ENCODE results near the gene VILL.
"Not testable (repeated sequence)": the region's sequence is repeated elsewhere in the genome, so short reads cannot be mapped to it uniquely, and the experiment has no call there.

Gene VILL

GRCh38 chr3:37982331-37982730 is 8.3 kb upstream of the VILL start:
- FAIRE-seq = no peak
- DNase-seq (ENCODE audit: extremely low spot score, insufficient read length, low read depth) = no peak

DNA sequence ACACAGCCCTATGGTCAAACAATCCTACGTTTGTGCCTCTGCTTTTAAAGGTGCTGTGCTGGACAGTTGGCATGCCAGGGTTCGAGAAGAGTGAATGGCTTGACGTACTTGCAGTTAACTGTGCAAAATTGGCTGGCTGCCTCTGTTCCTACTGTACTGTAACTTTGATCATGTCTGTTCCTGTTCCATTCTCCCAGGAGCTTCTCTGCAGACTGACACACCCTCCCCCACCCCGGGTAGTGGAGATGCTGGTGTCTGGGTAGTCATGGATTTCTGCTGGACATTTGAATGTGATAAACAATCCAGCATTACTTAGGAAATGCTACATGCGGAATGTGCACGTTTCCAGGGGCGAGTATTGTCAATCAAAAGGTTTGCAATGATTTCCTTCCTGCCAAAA is 6.5 kb upstream of the VILL start:
- no peak for FAIRE-seq
- no peak for DNase-seq (ENCODE audit: extremely low spot score, insufficient read length, low read depth)

DNA sequence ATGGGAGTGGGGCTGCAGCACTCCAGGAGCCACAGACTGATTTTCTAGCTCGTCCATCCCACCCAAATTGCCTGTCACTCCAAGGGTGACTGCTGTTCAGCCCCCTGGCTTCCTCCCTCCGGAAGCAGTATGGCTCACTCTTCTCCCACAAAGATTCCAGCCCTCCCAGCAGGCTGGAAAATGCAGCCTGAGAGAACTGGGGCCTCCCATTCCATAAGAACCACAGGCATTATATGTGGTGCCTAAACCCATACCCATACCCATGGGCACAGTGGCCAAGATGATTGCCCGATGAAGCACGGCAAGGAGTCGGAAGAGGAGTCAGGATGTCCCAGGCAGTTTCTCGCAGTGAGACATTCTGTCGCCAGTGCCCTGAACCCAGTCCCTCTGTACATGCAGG is 6.0 kb upstream of the VILL start:
- DNase-seq (ENCODE audit: extremely low spot score, insufficient read length, low read depth) (no peak), FAIRE-seq (no peak)

DNA sequence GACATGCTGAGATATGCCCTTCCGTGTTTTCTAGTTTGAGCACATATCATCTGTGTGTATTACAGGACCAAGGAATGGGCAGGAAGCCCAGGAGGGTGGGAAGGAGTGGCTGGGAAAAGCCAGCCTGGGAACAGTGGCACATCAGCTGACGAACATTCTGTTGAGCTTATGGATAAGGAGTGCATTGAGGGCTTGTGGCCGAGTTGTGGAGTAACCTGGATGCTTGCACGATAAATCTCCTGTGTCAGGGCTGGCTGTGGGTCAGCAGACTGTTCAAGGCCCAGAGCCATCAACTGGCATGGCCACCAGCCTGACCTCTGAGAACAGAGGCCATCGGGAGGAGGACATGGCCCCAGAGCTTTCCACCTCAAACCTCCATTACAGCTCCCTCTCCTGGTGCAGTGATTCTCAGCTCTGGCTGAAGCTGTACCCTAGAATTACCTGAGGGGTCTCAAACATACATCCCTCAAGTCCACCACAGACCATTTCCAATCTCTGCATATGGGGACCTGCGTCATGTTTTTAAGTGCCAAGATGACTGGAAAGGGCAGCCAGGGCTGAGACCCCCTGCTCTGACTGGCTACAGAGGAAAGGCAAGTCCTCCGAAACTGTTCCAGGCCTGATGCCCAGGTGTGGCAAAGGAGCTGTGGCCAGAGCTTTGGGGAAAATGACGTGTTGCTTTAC is 4.8 kb upstream of the VILL start:
- no peak for FAIRE-seq
- DNase-seq (ENCODE audit: extremely low spot score, insufficient read length, low read depth) = no peak

GRCh38 chr3:37986479-37987314 is 3.9 kb upstream of the VILL start:
- DNase-seq (ENCODE audit: extremely low spot score, insufficient read length, low read depth) = no peak
- no peak for FAIRE-seq

DNA sequence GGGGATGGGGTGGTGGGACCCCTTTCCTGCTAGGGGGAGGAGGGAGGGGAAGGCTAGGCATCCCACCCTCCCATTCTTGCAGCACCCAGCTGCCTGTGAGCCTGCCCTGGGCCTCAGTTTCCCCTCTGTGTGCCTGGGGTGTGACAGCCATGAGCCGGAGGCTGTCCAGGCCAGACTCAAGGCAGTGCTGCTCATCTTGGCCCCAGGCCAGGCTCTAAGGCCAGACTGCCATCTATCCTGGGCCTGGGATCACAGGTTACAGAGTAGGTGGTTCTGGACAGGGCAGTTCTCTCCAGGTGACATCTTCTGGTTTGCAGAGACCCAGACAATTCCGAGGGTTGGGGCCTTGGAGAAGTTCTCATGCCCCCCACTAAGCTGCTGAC is 3.3 kb upstream of the VILL start:
- FAIRE-seq (no peak), DNase-seq (ENCODE audit: extremely low spot score, insufficient read length, low read depth) (no peak)

- DNase-seq (ENCODE audit: extremely low spot score, insufficient read length, low read depth) (no peak), FAIRE-seq (no peak)
Measured at GRCh38 chr3:37987751-37988179, 2.8 kb upstream of the VILL start.

DNA sequence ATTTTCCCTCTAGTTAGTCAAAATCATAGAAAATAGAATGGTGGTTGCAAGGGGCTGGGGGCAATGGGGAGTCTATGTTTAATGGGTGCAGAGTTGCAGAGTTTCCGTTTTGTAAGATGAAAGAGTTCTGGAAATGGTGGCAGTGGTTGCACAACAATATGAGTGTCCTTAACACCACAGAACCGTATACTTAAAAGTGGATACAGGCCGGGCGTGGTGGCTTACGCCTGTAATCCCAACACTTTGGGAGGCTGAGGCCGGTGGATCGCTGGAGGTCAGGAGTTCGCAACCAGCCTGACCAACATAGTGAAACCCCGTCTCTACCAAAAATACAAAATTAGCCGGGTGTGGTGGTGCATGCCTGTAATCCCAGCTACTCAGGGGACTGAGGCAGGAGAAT is 2.2 kb upstream of the VILL start:
- not testable (repeated sequence) for DNase-seq (ENCODE audit: extremely low spot score, insufficient read length, low read depth); FAIRE-seq

- FAIRE-seq (no peak), DNase-seq (ENCODE audit: extremely low spot score, insufficient read length, low read depth) (no peak)
Measured at GRCh38 chr3:37988931-37989525, 1.6 kb upstream of the VILL start.

DNA sequence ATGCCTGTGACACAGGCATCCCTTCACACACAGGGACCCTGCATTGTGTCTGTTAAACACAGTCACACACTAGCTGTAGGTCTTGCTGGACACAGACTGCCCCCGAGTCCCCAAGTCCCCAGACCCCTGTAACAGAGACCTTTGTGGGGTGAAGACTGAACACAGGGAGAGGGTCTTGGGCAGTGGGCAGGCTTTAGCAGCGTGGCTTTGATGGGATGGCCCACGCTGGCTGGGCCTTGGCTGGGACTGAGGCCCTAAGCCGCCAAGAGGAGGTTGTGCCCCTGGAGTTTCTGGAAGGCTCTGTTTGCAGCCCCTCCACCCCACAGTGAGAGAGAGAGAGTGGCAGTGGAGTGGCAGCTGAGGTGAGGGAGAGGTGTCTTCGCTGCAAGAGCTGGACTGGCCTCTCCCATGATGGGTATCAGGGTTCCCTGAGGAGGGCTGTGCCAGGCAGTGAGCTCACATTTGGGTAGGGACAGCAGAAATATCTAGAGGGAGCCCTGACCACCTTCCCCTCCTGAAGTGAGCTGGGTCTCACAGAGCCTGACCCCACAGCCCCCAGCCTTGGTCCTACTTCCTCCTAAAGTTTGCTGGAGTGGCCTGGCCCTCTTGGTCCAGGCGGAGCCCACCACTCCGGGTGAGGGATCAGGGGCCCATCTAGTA is 635 bp upstream of the VILL start:
- DNase-seq (ENCODE audit: extremely low spot score, insufficient read length, low read depth) = no peak
- no peak for FAIRE-seq

GRCh38 chr3:37991109-37991508 is 523 bp downstream of the VILL start:
- no peak for DNase-seq (ENCODE audit: extremely low spot score, insufficient read length, low read depth)
- FAIRE-seq = no peak

GRCh38 chr3:37991823-37992222 is 1.2 kb downstream of the VILL start:
- no peak for FAIRE-seq

GRCh38 chr3:37992271-37993066 is 1.9 kb downstream of the VILL start:
- no peak for FAIRE-seq
- no peak for DNase-seq (ENCODE audit: extremely low spot score, insufficient read length, low read depth)

More at GRCh38 chr3:37991823-37992222, 1.2 kb downstream of the VILL start:
- DNase-seq (ENCODE audit: extremely low spot score, insufficient read length, low read depth) = no peak

DNA sequence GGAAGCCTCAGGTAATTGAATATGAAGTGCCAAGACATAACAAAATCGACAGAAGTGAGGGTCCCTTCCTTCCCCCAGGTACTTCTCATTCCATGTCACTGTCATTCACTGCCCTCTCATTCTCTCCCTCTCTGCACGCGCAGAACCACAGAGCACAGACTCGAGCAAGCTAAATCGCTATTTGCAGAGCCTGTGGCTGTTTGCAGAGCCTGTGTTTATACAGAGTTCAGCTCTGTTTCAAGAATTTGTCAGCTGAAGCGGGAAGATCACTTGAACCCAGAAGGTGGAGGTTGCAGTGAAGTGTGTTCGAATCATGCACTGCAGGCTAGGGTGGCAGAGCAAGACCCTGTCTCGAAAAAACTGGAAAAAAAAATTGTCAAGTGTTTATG is 2.5 kb downstream of the VILL start:
- FAIRE-seq (peak; percentile 65), DNase-seq (ENCODE audit: extremely low spot score, insufficient read length, low read depth) (no peak)

DNA sequence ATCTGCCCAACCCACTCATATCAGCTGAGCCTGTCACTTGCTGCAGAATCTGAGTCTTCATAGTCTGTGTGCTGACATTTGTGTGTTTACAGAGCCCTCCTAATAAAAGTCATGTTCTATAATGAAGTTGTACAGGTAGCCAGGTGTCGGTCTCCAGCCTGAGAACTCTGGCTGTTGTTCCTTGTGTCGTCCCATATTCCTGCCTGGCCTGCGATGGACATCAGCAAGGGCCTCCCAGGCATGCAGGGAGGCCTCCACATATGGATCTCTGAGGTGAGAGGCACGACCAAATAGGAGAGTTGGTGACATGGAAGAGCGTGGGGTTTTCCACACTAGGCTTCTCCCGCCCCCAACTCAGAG is 2.9 kb downstream of the VILL start:
- DNase-seq (ENCODE audit: extremely low spot score, insufficient read length, low read depth) = no peak
- FAIRE-seq = no peak

- DNase-seq (ENCODE audit: extremely low spot score, insufficient read length, low read depth) = peak; percentile 32
- peak; percentile 82 for FAIRE-seq
Measured at GRCh38 chr3:37993820-37994638, 3.4 kb downstream of the VILL start.

GRCh38 chr3:37994639-37994972 is 4.0 kb downstream of the VILL start:
- FAIRE-seq (no peak), DNase-seq (ENCODE audit: extremely low spot score, insufficient read length, low read depth) (no peak)

DNA sequence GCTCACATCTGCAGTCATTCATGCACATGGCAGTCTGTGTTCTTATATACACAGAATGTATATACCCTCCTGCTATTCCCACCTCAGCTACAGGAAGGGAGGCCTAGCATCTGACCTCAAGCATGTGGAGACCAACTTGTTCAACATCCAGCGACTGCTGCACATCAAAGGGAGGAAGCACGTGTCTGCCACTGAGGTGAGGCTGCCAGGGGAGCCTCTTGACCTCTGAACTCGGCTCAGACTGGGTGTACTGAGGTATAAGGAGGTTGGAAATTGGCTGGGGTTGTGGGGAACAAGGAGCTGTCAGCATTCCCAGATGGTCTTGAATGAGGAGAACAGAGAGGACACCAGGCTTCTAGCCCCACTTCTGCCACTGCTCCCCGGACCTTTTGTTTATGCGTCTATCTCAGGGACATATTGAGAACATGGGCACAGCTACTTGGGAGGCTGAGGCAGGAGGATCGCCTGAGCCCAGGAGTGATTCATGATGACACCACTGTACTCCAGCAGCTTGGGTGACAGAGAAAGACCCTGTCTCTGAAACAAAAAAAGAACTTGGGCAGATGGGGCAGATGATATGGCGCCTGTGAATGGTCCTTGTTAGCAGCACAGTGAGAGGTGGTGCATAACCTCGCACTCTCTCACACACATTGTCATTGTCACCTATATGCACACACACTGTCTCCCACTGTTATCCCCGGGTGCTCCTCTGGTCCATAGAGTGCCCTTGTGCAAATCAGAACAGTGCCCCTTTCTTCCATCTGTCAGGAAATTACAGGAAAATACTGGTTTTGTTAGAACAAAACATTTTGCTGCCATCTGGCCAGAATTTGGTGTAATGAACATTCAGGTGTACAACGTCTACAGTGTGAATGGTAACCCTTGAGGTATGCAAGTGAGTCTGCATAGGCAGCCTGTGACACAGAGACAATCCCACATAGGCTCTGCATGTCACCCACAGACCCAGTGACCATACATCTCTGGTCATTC is 5.4 kb downstream of the VILL start:
- no peak for FAIRE-seq
- DNase-seq (ENCODE audit: extremely low spot score, insufficient read length, low read depth) = no peak

Data from GM18507 (cell line).